ENCODE measurements around the gene LMOD2.
A peak's percentile ranks its signal among the peaks of the same experiment; 100 is the strongest.
"Not testable (repeated sequence)": the region's sequence is repeated elsewhere in the genome, so short reads cannot be mapped to it uniquely, and the experiment has no call there.

The LMOD2 gene

GRCh38 chr7:123655614-123656013 is at the start of gene LMOD2:
Gene LMOD2 (plus strand): TSS chr7:123655866. CDS start chr7:123655964, 98 bp downstream.
- no peak for DNase-seq

GRCh38 chr7:123607423-123607975 is 48.2 kb upstream of the LMOD2 start:
- no peak for DNase-seq

DNA sequence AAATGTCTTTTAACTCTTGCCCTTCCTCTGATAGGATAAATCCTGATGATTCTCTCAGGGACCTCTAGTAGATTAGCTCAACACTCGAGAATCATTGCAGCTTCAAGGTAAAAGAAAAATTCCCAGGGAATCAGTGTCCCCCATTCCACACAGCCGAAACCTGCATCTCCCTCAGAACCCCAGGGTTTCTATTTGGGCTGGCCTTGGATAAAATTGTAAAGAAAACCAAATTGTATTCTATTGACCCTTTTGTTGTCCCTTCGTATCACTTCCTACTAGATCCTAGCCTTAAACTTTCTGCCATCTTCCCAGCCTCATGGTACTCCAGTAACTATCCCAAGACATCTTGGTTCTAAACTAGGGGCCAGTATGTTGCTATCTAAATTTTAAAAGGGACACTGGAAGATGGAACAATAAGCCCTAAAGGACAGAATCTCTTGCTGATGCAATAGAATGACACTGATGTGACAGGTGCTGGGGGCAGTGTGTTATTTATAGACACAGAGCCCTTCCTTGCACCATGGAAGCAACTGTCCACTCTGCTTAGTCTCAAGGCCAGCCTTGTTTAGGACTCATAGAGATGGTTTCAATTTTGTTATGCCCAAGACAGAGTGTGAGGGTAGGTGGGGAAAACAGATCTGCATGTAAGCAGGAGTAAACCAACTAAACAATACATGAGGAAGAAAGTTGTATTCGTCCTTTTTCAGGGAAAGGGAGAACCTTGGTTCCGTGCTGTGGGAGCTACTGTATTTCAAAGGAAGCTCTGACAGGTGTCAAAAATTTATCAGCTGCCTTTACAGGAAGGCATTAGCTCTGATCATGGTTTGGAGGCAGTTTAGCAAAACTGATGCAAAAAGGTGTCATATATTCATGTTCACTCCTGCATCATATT is 46.4 kb upstream of the LMOD2 start:
- no peak for DNase-seq

DNA sequence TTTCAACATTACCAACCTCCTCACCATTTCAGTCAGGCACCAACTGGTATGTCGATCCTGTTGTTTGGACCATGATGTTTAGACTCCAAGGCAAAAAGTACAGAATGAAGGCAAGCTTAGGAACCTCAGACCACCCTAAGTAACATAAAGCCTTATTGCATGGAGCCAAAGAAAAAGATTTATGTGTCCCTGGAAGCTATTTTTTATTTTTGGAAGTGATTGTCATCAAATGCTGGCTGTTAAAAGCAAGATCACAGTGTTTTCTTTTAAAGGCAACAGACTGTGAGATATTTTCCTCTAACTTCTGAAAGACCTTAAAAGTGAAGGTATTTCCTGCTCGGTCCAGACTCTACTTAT is 45.8 kb upstream of the LMOD2 start:
- no peak for DNase-seq

DNA sequence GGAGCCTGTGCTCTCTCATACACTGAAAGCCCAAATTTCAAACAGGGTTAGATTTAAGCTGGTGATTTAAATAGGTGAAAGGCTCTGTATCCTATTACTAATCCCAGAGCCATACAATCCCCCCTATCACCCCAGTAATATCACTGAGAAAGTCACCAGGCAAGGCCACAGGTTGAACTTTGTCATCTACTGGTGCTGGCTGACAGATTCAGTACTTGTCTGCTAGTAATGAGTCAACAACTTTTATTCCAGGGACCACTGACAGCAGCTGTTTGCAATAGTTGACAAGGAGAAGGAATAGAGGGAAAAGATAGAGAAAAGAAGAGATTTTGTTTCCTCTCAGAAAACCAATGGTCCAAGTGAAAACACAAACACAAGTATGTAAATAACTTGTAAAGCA is 43.6 kb upstream of the LMOD2 start:
- DNase-seq: no peak

- DNase-seq: no peak
These were observed 40.3 kb upstream of the LMOD2 start for GRCh38 chr7:123615344-123615743.

GRCh38 chr7:123616223-123616622 is 39.4 kb upstream of the LMOD2 start:
- DNase-seq: no peak

DNA sequence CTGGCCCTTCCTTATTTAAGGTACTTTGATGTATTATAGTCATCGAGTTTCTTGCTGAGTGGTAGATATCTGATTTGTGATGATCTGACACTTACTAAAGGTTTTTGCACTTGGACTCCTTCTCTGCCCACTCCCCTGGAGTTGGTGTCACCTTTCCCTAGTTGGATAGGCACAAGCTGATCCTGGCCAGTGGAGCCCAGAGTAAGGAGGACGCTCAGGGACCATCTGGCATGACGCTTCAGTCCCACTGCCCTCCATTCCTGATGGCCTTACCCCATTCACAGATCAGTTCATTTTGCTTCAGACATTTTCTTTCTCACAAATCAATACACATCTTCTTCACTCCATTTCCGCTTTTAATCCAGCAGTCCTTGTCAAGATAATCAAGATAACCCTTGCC is 34.0 kb upstream of the LMOD2 start:
- no peak for DNase-seq

DNA sequence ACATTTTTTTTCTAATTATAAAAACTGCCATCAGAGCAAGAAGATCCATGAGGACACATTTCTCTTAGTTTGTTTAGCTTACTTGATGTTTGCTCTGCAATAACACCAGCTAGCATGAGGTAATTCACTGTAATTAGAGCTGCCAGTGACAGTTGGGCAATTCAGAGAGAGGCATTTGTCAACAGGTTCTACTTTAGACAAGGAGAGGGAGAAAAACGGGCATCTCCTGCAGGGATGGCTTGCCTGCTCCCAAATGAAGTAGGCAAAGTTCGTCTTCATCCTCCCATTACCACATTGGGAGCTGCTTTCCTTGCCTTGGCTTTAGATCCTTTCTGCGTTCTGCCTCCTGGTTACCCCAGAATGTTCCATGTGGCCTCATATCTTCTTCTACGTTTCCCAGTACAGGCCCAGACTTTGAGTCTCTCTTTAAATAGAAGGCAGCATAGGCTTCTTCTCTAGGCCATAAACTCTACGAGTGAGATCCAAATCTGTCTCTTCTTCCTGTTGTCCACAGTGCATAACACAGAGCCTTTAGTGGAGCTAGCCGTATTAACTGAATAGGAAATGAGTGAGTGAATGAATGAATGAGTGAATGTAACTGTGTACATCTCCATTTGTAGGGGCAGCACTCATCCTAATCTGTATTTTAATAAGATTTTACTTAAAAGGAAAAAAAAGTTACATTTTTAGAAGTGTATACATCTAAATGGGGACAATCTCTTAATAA is 32.8 kb upstream of the LMOD2 start:
- DNase-seq: no peak

GRCh38 chr7:123624527-123625183 is 31.0 kb upstream of the LMOD2 start:
- DNase-seq: peak; percentile 60

GRCh38 chr7:123625254-123625653 is 30.4 kb upstream of the LMOD2 start:
- no peak for DNase-seq

GRCh38 chr7:123627851-123628250 is 27.8 kb upstream of the LMOD2 start:
- no peak for DNase-seq

DNA sequence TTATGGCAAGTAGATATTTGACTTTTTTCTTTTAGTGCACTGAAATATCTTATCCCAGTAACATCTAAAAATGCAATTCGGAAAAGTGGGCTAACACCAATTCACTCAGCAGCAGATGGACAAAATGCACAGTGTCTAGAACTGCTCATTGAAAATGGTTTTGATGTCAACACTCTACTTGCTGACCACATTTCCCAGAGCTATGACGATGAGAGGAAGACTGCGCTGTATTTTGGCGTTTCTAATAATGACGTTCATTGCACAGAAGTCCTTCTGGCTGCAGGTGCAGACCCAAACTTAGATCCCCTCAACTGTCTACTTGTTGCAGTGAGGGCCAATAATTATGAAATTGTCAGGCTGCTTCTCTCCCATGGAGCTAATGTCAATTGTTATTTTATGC is 26.8 kb upstream of the LMOD2 start:
- DNase-seq: no peak

DNA sequence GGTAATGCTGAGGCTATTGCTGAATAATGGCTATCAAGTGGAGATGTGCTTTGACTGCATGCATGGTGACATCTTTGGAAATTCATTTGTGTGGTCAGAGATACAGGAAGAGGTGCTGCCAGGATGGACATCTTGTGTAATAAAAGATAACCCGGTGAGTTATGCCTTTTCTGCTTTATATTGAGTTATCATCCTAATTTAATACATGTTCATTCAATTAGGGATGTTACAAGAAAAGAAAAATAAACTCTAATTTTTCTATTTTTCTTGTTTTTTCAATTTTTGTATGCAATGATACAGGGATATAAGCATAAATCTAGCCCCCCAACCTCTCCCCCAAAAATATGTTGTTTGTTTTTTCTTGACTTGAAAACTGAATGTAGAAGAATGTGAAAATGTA is 26.4 kb upstream of the LMOD2 start:
- DNase-seq: no peak

GRCh38 chr7:123632808-123633207 is 22.9 kb upstream of the LMOD2 start:
- DNase-seq: no peak

DNA sequence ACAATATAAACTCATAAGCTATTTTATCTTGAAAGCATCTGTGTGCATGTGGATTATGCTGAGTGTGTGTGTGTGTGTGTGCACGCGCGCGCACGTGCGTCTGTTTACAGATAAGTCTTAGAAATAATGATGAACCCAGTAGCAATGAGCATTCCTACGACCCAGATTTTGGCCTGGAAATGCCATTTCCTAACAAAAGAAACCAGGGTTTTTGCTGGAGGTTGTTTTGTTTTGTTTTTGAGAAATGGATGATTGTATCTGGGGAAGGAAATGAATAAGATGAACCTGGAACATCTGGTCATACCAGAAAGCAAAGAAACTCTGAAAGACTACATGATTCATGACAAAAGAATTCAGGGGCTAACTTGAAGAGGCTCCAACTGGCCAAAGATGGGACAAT is 22.1 kb upstream of the LMOD2 start:
- DNase-seq: no peak

DNA sequence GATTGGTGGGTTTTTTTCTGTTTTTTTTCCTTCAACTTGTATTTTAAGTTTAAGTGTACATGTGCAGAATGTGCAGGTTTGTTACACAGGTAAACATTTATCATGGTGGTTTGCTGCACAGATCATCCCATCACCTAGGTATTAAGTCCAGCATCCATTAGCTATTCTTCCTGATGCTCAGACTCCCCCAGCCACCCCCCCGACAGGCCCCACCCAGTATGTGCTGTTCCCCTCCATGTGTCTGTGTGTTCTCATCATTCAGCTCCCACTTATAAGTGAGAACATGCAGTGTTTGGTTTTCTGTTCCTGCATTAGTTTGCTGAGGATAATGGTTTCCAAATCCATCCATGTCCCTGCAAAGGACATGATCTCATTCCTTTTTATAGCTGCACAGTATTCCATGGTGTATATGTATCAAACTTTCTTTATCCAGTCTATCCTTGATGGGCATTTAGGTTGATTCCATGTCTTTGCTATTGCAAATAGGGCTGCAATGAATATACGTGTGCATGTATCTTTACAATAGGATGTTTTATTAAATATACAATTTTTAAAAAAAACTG is 21.6 kb upstream of the LMOD2 start:
- DNase-seq: not testable (repeated sequence)

- DNase-seq: no peak
These were observed 19.9 kb upstream of the LMOD2 start for GRCh38 chr7:123635551-123636359.

DNA sequence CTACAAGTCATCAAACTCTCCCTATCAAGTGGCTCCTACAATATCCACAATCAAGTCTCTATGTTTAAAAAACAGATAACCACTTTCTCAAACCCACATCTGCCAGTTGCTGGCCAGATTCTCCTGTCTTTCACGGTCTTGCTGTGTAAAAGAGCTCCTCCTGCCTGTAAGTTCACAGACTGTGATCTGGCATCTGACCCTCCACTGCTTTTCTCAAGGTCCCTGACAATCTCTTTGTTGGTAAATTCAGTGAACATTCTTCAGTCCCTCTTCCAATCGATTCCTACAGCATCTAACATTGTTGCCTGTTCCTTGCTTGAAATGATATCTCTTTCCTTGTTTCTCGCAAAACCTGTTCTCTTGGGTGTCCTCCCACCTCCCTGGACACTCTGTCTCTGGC is 18.5 kb upstream of the LMOD2 start:
- no peak for DNase-seq

DNA sequence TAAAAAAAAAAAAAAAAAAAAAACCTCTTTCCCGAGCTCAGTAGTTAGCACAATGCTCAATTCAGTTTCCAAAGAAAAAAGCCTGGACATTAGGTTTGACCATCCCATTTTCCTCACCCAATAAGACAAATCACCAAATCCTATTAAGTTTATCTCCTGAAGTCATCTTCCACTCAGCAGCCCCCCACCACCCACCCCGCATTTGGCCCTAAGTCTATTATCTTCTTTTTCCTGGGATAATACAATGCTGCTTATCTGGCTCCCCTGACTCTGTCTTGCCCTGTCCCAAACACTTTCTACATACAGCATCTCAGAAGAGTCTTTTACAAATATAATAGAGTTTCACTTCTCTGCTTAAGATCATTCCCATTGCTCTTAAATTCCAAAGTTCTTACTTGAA is 17.8 kb upstream of the LMOD2 start:
- no peak for DNase-seq

- no peak for DNase-seq
These were observed 16.0 kb upstream of the LMOD2 start for GRCh38 chr7:123639631-123640030.

DNA sequence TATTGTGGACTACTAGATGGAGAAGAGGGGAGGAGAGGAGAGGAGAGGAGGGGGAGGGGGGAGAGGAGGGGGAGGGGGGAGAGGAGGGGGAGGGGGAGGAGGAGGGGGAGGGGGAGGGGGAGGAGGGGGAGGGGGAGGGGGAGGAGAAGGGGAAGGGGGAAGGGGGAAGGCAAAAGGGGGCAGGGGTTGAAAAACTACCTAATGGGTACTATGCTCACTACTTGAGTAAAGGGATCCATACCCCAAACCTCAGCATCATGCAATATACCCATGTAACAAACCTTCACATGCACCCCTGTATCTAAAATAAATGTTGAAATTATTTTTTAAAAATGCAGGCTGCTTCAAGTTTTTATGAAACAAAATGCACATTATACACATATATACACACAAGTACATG is 15.1 kb upstream of the LMOD2 start:
- DNase-seq: no peak

Data from stimulated activated CD4-positive, alpha-beta T cell treated with anti-CD3 and anti-CD28 coated beads, Interleukin-12 subunit alpha, Interleukin-12 subunit beta, amount 100 ng/mL, for 4 hours (primary cell).